Parathyroid adenoma (tissue), 2 donors: ENCODE measurements around the gene GTF2H1.
"Not testable (repeated sequence)": the region's sequence is repeated elsewhere in the genome, so short reads cannot be mapped to it uniquely, and the experiment has no call there.

ENCODE experiments used
- H2AFZ ChIP-seq: fragments of 300-600 bp; sonication (generic); one replicate; pipeline ENCODE4 v1.7.0; 2017; ENCODE audit warnings: antibody characterized with exemption, mild to moderate bottlenecking
- H3K27ac ChIP-seq: fragments of 300-600 bp; sonication (generic); one replicate; pipeline ENCODE4 v1.7.0; 2017
- H3K27me3 ChIP-seq: fragments of 300-600 bp; sonication (generic); one replicate; pipeline ENCODE4 v1.7.0; 2017; ENCODE audit warnings: low read length; ENCODE audit not compliant: control insufficient read depth, insufficient read depth
- H3K36me3 ChIP-seq: fragments of 300-600 bp; sonication (generic); one replicate; pipeline ENCODE4 v1.7.0; 2017; ENCODE audit warnings: low read length; ENCODE audit not compliant: control insufficient read depth, insufficient read depth
- H3K4me1 ChIP-seq: fragments of 300-600 bp; sonication (generic); one replicate; pipeline ENCODE4 v1.7.0; 2017; ENCODE audit warnings: control low read depth
- H3K4me2 ChIP-seq: fragments of 300-600 bp; sonication (generic); one replicate; pipeline ENCODE4 v1.7.0; 2017; ENCODE audit warnings: low read length
- H3K4me3 ChIP-seq: fragments of 300-600 bp; sonication (generic); one replicate; pipeline ENCODE4 v1.7.0; 2017; ENCODE audit warnings: low read depth, low read length
- H3K79me2 ChIP-seq: fragments of 300-600 bp; sonication (generic); one replicate; pipeline ENCODE4 v1.7.0; 2017; ENCODE audit warnings: control low read depth
- H3K9ac ChIP-seq: fragments of 300-600 bp; sonication (generic); one replicate; pipeline ENCODE4 v1.7.0; 2017; ENCODE audit warnings: mild to moderate bottlenecking
- H3K9me3 ChIP-seq: fragments of 300-600 bp; sonication (generic); one replicate; pipeline ENCODE4 v1.7.0; 2017; ENCODE audit warnings: low read length; ENCODE audit not compliant: control insufficient read depth
- TF ChIP-seq, protein P1 (sequence below): fragments of 300-600 bp; sonication (generic); IDR thresholded peaks from one replicate; pipeline ENCODE4 v1.7.0; 2017; ENCODE audit warnings: antibody characterized with exemption, mild to moderate bottlenecking
- donor health status: primary hyperparathyroidism.

The GTF2H1 gene

DNA sequence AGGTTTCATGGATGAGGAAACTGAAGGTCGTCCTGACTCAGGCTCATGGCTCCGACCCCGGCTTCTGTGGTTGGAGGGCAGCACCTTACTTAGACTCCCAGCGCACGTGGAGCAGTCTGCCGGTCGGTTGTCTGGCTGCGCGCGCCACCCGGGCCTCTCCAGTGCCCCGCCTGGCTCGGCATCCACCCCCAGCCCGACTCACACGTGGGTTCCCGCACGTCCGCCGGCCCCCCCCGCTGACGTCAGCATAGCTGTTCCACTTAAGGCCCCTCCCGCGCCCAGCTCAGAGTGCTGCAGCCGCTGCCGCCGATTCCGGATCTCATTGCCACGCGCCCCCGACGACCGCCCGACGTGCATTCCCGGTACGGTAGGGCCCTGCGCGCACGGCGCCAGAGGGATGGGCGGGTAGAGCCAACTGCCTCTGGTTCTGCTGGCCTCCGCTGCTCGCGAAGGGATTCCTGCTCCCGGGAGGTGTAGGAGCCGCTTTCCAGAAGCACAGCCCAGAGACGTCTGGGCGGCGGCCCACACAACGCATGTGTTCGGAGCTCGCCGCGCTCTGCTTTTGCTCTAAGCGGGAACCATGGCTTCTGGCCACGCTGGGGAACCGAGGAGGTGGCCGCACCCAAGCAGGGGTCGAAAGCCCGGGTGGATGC, 72.0 kb downstream of the GTF2H1 start, which contains the start of gene LDHA:
Gene LDHA, plus strand, starts transcription at position 289 of the 653 bp plus-strand sequence. CDS start 2,280 bp downstream, outside the sequence.
- TF ChIP-seq, protein P1, sequence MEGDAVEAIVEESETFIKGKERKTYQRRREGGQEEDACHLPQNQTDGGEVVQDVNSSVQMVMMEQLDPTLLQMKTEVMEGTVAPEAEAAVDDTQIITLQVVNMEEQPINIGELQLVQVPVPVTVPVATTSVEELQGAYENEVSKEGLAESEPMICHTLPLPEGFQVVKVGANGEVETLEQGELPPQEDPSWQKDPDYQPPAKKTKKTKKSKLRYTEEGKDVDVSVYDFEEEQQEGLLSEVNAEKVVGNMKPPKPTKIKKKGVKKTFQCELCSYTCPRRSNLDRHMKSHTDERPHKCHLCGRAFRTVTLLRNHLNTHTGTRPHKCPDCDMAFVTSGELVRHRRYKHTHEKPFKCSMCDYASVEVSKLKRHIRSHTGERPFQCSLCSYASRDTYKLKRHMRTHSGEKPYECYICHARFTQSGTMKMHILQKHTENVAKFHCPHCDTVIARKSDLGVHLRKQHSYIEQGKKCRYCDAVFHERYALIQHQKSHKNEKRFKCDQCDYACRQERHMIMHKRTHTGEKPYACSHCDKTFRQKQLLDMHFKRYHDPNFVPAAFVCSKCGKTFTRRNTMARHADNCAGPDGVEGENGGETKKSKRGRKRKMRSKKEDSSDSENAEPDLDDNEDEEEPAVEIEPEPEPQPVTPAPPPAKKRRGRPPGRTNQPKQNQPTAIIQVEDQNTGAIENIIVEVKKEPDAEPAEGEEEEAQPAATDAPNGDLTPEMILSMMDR: no peak
- H3K36me3 ChIP-seq: no peaks in the 10 kb centered on the region

DNA sequence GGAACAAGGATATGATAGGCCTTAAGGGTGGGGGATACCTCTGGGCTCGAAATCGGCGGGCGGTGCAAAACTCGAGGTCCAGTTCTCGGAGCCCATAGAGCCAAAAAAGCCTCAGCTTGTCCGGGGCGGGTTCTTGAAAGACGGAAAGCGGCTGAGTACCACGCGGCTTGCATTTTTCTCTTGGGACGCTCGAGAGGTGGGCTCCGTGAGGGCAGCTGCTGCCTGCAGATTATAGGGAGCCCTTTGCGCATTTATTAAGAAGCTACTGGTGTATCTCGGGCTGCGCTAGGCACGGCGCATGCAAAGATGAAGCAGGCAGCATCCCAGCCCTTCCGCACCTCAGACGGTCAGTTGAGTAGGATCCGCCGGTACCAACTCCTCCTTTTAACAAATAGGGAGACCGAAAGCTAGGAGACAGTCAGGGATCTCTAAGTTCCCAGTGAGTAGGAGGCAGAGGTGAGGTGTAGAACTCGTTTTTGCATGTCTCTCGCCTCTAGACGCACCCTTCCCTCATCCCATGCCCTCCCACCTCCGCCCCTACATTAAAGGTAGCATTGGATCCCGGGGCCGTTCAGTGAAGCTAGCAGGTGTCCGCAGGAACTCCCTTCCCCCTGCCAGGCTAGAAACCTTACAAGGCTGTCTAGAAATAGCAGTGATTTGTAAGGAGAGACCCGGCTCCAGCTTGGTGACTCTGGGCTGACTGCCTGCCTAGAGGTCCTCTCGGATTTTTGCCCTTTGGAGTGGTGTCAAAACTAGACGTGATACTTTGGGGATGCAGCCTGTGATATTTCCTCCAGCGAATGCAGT, 72.8 kb downstream of the GTF2H1 start:
- Histone ChIP-seq H3K27ac (peak overlapping the region; percentile 74), H3K4me3 (peak overlapping the region; percentile 46)

More for the DNA sequence above, 72.0 kb downstream of the GTF2H1 start, which contains the start of gene LDHA:
- no peaks in the 10 kb centered on the region for H3K27me3 ChIP-seq
- peak within 1 kb of the TSS; percentile 63 for H3K4me2 ChIP-seq
- H3K9me3 ChIP-seq: no peaks in the 10 kb centered on the region
- no peak within 1 kb of the TSS for H3K9ac ChIP-seq
- peak within 1 kb of the TSS; percentile 74 for H3K27ac ChIP-seq
- peak within 1 kb of the TSS; percentile 86 for H2AFZ ChIP-seq
- no peaks in the 10 kb centered on the region for H3K79me2 ChIP-seq
- no peaks in the 10 kb centered on the region for H3K4me1 ChIP-seq
- H3K4me3 ChIP-seq: peak within 1 kb of the TSS; percentile 46

DNA sequence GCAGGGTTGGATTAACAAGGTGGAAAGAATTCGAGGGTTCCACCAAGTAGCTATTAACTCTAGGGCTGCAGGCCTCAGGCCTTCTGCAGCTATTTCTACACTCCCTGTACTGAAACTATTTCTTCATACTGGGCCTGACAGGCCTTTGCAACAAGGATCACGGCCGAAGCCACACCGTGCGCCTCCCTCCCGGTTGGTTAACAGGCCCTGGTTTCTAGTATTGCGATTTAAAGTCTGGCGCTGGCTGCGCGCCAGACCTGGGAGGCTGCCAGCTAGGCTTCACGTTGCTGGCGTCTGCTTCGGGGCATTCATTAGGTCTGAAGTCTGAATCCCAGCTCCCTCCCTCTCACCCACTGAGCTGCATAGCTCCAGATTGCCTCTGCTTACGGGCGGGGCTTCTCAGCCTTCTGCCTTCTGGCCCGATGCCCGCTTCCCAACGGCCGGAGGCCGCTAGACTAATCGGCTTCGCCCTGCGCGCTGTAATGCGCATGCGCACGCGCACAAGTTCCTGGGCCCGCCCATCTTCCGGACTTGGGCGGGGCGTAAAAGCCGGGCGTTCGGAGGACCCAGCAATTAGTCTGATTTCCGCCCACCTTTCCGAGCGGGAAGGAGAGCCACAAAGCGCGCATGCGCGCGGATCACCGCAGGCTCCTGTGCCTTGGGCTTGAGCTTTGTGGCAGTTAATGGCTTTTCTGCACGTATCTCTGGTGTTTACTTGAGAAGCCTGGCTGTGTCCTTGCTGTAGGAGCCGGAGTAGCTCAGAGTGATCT, 73.6 kb downstream of the GTF2H1 start:
- Histone ChIP-seq H3K79me2 (no peaks in the 10 kb centered on the region), H3K27ac (peak overlapping the region; percentile 74), H3K9me3 (no peaks in the 10 kb centered on the region), H3K36me3 (no peaks in the 10 kb centered on the region), H3K27me3 (no peaks in the 10 kb centered on the region), H3K9ac (no peak overlapping the region), H3K4me1 (no peaks in the 10 kb centered on the region), H3K4me2 (peak overlapping the region; percentile 70), H3K4me3 (peak overlapping the region; percentile 66), H2AFZ (peak overlapping the region; percentile 86)
- TF ChIP-seq, protein P1: no peak

More for the DNA sequence above, 72.8 kb downstream of the GTF2H1 start:
- Histone ChIP-seq H3K4me2 (peak overlapping the region; percentile 63), H3K27me3 (no peaks in the 10 kb centered on the region), H3K79me2 (no peaks in the 10 kb centered on the region), H3K36me3 (no peaks in the 10 kb centered on the region), H3K9me3 (no peaks in the 10 kb centered on the region), H2AFZ (peak overlapping the region; percentile 86), H3K9ac (no peak overlapping the region), H3K4me1 (no peaks in the 10 kb centered on the region)
- TF ChIP-seq, protein P1: no peak

DNA sequence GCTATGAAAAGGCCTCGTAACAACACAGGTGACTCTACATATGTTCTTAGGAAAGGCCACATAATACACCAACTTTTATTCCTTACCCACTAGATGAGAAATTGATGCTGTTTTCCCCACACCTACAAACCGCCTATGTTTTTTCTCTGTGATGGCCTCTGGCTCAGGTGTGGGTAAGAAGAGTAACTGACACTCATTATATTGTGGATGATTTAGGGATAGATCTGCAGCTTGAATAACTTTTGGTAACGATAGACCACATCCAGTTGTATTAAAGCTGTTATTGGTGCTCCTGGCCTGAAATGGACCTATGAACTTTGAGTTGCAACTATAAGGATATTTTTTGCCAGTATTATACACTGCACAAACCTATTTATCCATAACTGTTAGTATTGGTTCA, 75.6 kb downstream of the GTF2H1 start:
- no peak overlapping the region for H3K27ac ChIP-seq
- no peaks in the 10 kb centered on the region for H3K36me3 ChIP-seq
- H3K9ac ChIP-seq: no peak overlapping the region

DNA sequence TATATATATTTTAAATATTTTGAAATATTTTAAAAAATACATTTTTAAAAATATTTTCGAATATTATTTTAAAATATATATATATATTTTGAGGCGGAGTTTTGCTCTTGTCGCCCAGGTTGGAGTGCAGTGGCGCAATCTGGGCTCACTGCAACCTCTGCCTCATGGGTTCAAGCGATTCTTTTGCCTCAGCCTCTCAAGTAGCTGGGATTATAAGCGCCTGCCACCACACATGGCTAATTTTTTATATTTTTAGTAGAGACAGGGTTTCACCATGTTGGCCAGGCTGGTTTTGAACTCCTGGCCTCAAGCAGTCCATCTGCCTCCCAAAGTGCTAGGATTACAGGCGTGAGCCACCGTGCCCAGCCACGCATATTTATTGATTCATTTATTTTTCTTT, 78.7 kb downstream of the GTF2H1 start:
- not testable (repeated sequence) for H3K9ac ChIP-seq, H3K36me3 ChIP-seq, H2AFZ ChIP-seq, H3K4me1 ChIP-seq, H3K4me2 ChIP-seq, H3K27ac ChIP-seq, H3K79me2 ChIP-seq, H3K27me3 ChIP-seq, H3K4me3 ChIP-seq, H3K9me3 ChIP-seq

More for the DNA sequence above, 75.6 kb downstream of the GTF2H1 start:
- TF ChIP-seq, protein P1: no peak
- Histone ChIP-seq H3K4me3 (no peak overlapping the region), H3K4me2 (no peak overlapping the region), H3K9me3 (no peaks in the 10 kb centered on the region), H3K79me2 (no peaks in the 10 kb centered on the region), H3K4me1 (no peaks in the 10 kb centered on the region), H3K27me3 (no peaks in the 10 kb centered on the region), H2AFZ (no peak overlapping the region)
